Measurements from ENCODE around the gene EPB41L5. TPM values are rescaled to one million over a fixed set of nuclear protein-coding genes. Genes with fewer than 3 reads are reported as not detected.
A peak's percentile ranks its signal among the peaks of the same experiment; 100 is the strongest.

The EPB41L5 gene
- total and polyA plus RNA-seq, 9 of the 15 experiments (the other 6 are each of a cell fraction or from before 2014, with no cell fraction given) = 2.3 to 14.1 (median 8.2) TPM

DNA sequence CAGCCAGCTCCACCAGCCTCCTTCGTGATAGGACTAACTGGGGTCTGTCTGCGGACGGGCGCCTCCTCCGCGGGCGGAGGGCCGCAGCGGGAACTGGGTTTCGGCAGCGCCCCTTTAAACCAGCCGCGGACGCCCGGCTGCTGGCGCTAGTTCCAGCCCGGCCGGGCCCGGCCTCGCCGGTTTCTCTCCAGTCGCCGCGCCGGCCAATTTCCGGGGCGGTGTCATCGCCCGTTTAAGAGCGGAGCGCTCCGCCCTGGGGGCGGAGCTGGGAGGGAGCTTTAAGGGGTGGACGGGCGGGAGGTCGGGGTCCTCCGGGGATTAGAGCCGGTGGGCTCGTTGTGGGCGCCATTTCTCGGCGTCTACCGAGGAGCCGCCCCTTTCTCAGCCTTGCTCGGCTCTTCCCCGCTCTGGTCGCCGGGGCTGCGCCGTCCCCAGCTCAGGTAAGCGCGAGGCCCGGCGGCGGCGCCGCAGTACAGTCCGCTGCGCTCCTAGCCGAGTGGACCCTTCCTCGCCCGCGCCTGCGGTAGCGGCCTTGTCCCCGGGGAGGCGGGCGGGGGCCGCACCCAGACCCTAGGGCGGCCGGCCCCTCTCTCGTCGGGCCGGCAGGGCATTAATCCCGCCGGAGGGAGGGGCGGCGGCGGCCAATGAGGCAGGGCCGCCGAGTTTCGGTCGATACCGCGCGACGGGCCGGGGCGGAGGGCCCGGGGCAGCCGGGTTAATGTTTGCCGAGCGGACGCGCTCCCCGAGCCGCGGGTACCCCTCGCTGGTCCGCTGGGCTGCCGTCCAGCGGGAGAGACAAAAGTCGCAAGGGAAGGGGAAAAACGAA, at the start of gene EPB41L5 (continued):
- TF ChIP-seq, protein P1, sequence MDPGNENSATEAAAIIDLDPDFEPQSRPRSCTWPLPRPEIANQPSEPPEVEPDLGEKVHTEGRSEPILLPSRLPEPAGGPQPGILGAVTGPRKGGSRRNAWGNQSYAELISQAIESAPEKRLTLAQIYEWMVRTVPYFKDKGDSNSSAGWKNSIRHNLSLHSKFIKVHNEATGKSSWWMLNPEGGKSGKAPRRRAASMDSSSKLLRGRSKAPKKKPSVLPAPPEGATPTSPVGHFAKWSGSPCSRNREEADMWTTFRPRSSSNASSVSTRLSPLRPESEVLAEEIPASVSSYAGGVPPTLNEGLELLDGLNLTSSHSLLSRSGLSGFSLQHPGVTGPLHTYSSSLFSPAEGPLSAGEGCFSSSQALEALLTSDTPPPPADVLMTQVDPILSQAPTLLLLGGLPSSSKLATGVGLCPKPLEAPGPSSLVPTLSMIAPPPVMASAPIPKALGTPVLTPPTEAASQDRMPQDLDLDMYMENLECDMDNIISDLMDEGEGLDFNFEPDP (CRISPR knock-in tag; IDR thresholded peaks at IDR 0.05) = no peak
- peak; percentile 83 for TF ChIP-seq GABPB1 (CRISPR knock-in tag; IDR thresholded peaks at IDR 0.05)
- TF ChIP-seq MTA1 (IDR thresholded peaks at IDR 0.05; ENCODE audit: borderline replicate concordance) = no peak
- TF ChIP-seq TEAD1 (CRISPR knock-in tag; IDR thresholded peaks at IDR 0.05) = peak in 1 of 2 experiments; percentile 81; a peak in 2 of 4 replicates
- TF ChIP-seq, protein P2, sequence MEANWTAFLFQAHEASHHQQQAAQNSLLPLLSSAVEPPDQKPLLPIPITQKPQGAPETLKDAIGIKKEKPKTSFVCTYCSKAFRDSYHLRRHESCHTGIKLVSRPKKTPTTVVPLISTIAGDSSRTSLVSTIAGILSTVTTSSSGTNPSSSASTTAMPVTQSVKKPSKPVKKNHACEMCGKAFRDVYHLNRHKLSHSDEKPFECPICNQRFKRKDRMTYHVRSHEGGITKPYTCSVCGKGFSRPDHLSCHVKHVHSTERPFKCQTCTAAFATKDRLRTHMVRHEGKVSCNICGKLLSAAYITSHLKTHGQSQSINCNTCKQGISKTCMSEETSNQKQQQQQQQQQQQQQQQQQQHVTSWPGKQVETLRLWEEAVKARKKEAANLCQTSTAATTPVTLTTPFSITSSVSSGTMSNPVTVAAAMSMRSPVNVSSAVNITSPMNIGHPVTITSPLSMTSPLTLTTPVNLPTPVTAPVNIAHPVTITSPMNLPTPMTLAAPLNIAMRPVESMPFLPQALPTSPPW (CRISPR knock-in tag; IDR thresholded peaks at IDR 0.05) = peak; percentile 68
- peak; percentile 68 for TF ChIP-seq HNRNPLL (IDR thresholded peaks at IDR 0.05; ENCODE audit: low read depth, low read length, poor library complexity, severe bottlenecking)
- TF ChIP-seq SP1 (CRISPR knock-in tag; IDR thresholded peaks at IDR 0.05) = peak; percentile 72; the same call in 1 of the 2 replicates
- no peak for TF ChIP-seq ZNF696 (CRISPR knock-in tag; conservative IDR thresholded peaks at IDR 0.05)
- TF ChIP-seq, protein P3, sequence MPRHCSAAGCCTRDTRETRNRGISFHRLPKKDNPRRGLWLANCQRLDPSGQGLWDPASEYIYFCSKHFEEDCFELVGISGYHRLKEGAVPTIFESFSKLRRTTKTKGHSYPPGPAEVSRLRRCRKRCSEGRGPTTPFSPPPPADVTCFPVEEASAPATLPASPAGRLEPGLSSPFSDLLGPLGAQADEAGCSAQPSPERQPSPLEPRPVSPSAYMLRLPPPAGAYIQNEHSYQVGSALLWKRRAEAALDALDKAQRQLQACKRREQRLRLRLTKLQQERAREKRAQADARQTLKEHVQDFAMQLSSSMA (CRISPR knock-in tag; IDR thresholded peaks at IDR 0.05) = no peak
- no peak for TF ChIP-seq HNRNPK (IDR thresholded peaks at IDR 0.05; ENCODE audit: low read depth, low read length, poor library complexity, severe bottlenecking)
- no peak for TF ChIP-seq DMBX1 (CRISPR knock-in tag; IDR thresholded peaks at IDR 0.05; ENCODE audit: borderline replicate concordance)
- TF ChIP-seq RBBP5 (IDR thresholded peaks at IDR 0.05; ENCODE audit: borderline replicate concordance, insufficient read depth, low read length, poor library complexity, severe bottlenecking) = peak; percentile 91
- peak; percentile 33 for TF ChIP-seq RB1 (IDR thresholded peaks at IDR 0.05; ENCODE audit: low read depth)
- TF ChIP-seq NONO (IDR thresholded peaks at IDR 0.05; ENCODE audit: low read depth in 2 of 2, low read length in 1 of 2) = 0 out of 4 replicates have a peak, but pooled peaks of 1 of the 2 experiments have one; percentile 27
- TF ChIP-seq, protein P4, sequence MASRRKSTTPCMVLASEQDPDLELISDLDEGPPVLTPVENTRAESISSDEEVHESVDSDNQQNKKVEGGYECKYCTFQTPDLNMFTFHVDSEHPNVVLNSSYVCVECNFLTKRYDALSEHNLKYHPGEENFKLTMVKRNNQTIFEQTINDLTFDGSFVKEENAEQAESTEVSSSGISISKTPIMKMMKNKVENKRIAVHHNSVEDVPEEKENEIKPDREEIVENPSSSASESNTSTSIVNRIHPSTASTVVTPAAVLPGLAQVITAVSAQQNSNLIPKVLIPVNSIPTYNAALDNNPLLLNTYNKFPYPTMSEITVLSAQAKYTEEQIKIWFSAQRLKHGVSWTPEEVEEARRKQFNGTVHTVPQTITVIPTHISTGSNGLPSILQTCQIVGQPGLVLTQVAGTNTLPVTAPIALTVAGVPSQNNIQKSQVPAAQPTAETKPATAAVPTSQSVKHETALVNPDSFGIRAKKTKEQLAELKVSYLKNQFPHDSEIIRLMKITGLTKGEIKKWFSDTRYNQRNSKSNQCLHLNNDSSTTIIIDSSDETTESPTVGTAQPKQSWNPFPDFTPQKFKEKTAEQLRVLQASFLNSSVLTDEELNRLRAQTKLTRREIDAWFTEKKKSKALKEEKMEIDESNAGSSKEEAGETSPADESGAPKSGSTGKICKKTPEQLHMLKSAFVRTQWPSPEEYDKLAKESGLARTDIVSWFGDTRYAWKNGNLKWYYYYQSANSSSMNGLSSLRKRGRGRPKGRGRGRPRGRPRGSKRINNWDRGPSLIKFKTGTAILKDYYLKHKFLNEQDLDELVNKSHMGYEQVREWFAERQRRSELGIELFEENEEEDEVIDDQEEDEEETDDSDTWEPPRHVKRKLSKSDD (conservative IDR thresholded peaks at IDR 0.05; ENCODE audit: low read length) = no peak
